ENCODE measurements around the gene PGF.

PGF gene

GRCh38 chr14:74942181-74942580 is 13.2 kb downstream of the PGF start:
- TF ChIP-seq, protein P1, sequence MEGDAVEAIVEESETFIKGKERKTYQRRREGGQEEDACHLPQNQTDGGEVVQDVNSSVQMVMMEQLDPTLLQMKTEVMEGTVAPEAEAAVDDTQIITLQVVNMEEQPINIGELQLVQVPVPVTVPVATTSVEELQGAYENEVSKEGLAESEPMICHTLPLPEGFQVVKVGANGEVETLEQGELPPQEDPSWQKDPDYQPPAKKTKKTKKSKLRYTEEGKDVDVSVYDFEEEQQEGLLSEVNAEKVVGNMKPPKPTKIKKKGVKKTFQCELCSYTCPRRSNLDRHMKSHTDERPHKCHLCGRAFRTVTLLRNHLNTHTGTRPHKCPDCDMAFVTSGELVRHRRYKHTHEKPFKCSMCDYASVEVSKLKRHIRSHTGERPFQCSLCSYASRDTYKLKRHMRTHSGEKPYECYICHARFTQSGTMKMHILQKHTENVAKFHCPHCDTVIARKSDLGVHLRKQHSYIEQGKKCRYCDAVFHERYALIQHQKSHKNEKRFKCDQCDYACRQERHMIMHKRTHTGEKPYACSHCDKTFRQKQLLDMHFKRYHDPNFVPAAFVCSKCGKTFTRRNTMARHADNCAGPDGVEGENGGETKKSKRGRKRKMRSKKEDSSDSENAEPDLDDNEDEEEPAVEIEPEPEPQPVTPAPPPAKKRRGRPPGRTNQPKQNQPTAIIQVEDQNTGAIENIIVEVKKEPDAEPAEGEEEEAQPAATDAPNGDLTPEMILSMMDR (IDR thresholded peaks at IDR 0.05; ENCODE audit: insufficient read depth, low read depth, low read length, missing control alignments) = no peak
- DNase-seq (ENCODE audit: low read depth) = no peak
- no peak overlapping the region for H3K4me3 ChIP-seq (ENCODE audit: low read length)

- H3K4me3 ChIP-seq (ENCODE audit: low read length) = no peak overlapping the region
- DNase-seq (ENCODE audit: low read depth) = peak; percentile 55
- TF ChIP-seq, protein P1 (IDR thresholded peaks at IDR 0.05; ENCODE audit: insufficient read depth, low read depth, low read length, missing control alignments) = no peak
Observed at GRCh38 chr14:74941676-74942097, 13.7 kb downstream of the PGF start.

- H3K4me3 ChIP-seq (ENCODE audit: low read length) = no peak overlapping the region
- TF ChIP-seq, protein P1 (IDR thresholded peaks at IDR 0.05; ENCODE audit: insufficient read depth, low read depth, low read length, missing control alignments) = no peak
- no peak for DNase-seq (ENCODE audit: low read depth)
Observed at GRCh38 chr14:74940956-74941565, 14.3 kb downstream of the PGF start.

DNA sequence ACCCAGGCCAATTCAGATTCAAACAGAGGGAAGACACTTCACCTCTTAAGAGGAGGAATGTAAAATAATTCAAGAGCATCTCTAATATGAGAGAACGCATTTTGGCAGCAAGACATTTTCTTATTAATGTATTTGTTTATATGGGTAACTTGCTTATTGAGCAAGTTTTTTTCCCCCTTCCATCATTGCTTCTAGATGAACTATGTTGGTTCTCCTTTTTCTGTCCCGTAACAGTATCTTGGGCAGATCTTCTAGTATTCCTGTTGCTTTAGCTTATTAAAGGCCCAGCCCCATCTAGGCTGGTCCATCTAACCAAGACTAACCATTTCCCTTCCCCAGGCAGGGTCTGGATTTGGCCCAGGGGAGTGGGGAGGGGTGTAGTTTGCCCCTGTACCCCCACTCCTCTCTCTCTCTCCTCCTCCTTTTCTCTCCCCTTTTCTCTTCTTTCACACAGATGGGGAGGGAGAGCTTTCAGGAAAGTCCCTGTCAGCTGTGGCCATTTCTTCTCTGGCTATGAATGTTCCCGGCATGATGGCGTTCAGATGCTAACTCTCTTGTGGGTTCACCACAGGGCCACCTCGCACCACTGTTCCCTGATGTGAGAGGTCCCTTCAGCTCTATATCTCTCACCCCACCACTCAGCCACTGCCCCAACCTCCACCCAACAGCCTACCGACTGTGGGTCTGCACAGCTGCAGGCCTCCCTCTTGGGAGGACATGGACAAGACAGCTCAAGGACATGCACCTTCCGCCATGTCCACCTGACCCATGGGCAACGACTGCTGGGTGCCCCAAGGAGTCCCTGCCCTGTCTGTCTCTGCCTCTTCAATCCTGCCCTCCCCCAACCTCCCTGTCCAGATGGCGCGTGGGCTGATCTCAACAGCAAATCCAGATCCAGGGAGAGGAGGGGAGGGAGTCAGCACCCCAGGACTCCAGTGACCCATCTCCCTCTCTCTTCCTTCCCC is 16.6 kb downstream of the PGF start:
- no peak overlapping the region for H3K4me3 ChIP-seq (ENCODE audit: low read length)

GRCh38 chr14:74937171-74937570 is 18.2 kb downstream of the PGF start:
- TF ChIP-seq, protein P1 (IDR thresholded peaks at IDR 0.05; ENCODE audit: insufficient read depth, low read depth, low read length, missing control alignments) = no peak
- DNase-seq (ENCODE audit: low read depth) = no peak

More for the DNA sequence above, 16.6 kb downstream of the PGF start:
- DNase-seq (ENCODE audit: low read depth) = no peak
- TF ChIP-seq, protein P1 (IDR thresholded peaks at IDR 0.05; ENCODE audit: insufficient read depth, low read depth, low read length, missing control alignments) = no peak

GRCh38 chr14:74936731-74937130 is 18.7 kb downstream of the PGF start:
- no peak for DNase-seq (ENCODE audit: low read depth)
- TF ChIP-seq, protein P1 (IDR thresholded peaks at IDR 0.05; ENCODE audit: insufficient read depth, low read depth, low read length, missing control alignments) = no peak
- H3K4me3 ChIP-seq (ENCODE audit: low read length) = no peak overlapping the region

More at GRCh38 chr14:74937171-74937570, 18.2 kb downstream of the PGF start:
- H3K4me3 ChIP-seq (ENCODE audit: low read length) = no peak overlapping the region
